Measurements from ENCODE around the gene PLSCR2. TPM values are rescaled to one million over a fixed set of nuclear protein-coding genes. Genes with fewer than 3 reads are reported as not detected.

Gene PLSCR2
- polyA plus RNA-seq, 3 donors = not detected

GRCh38 chr3:146496726-146497125 lies 27.4 kb upstream of the PLSCR2 start:
- peaks cover 0 to 2% (median 0%) of the 10 kb centered on the region in 3 donors for H3K27me3 Mint-ChIP-seq (ENCODE audit: low read depth in 3 of 3)
- H3K4me1 ChIP-seq (ENCODE audit: control insufficient read depth in 1 of 2, insufficient read depth in 2 of 2, low read length in 2 of 2) = no peaks in the 10 kb centered on the region
- H3K4me2 ChIP-seq (replicated peaks; ENCODE audit: extremely low read depth, low read length, poor library complexity, severe bottlenecking) = no peak overlapping the region
- H3K9me3 Mint-ChIP-seq = peaks cover 5 to 12% (median 8%) of the 10 kb centered on the region in 7 donors
- no peak overlapping the region for H3K4me3 Mint-ChIP-seq
- intact Hi-C loops (cut with micrococcal nuclease) = no loop called here
- H3K4me1 Mint-ChIP-seq = peaks cover 4% of the 10 kb centered on the region
- no peak overlapping the region for H3K4me3 ChIP-seq (replicated peaks in 1 of 3; ENCODE audit: low read depth in 2 of 3, low read length in 3 of 3)
- no peaks in the 10 kb centered on the region for H3K36me3 Mint-ChIP-seq
- H4K20me1 ChIP-seq (ENCODE audit: insufficient read depth, low read length) = no peaks in the 10 kb centered on the region
- no peak overlapping the region for H3K27ac Mint-ChIP-seq
- H3K79me2 ChIP-seq (ENCODE audit: insufficient read depth, low read length) = no peaks in the 10 kb centered on the region
- H3K9ac ChIP-seq (ENCODE audit: insufficient read depth, low read length, poor library complexity, severe bottlenecking) = no peak overlapping the region
- H2AFZ ChIP-seq (ENCODE audit: insufficient read depth, low read depth, low read length, poor library complexity, severe bottlenecking) = no peak overlapping the region
- H3K9me3 ChIP-seq (replicated peaks in 1 of 2; ENCODE audit: control insufficient read depth in 1 of 2, insufficient read depth in 1 of 2, low read length in 2 of 2) = peaks cover 0 to 8% of the 10 kb centered on the region in 2 donors
- DNase-seq = no peak
- no peaks in the 10 kb centered on the region for H3K27me3 ChIP-seq (ENCODE audit: control insufficient read depth in 2 of 2, insufficient read depth in 2 of 2, low read length in 2 of 2)
- no peak for TF ChIP-seq CTCF (IDR thresholded peaks at IDR 0.05)
- no peaks in the 10 kb centered on the region for H3K36me3 ChIP-seq (replicated peaks in 1 of 2; ENCODE audit: control insufficient read depth in 1 of 2, insufficient read depth in 2 of 2, low read length in 2 of 2)
- H3K27ac ChIP-seq (ENCODE audit: low read depth in 1 of 2, low read length in 2 of 2) = no peak overlapping the region
- no CpG with 5 or more reads among the region's 1 CpG for WGBS (ENCODE audit: insufficient coverage)

- Histone ChIP-seq H3K4me2 (replicated peaks; ENCODE audit: extremely low read depth, low read length, poor library complexity, severe bottlenecking) (no peak overlapping the region), H3K9me3 (replicated peaks in 1 of 2; ENCODE audit: control insufficient read depth in 1 of 2, insufficient read depth in 1 of 2, low read length in 2 of 2) (peaks cover 0 to 8% of the 10 kb centered on the region in 2 donors), H3K79me2 (ENCODE audit: insufficient read depth, low read length) (no peaks in the 10 kb centered on the region), H3K27me3 (ENCODE audit: control insufficient read depth in 2 of 2, insufficient read depth in 2 of 2, low read length in 2 of 2) (no peaks in the 10 kb centered on the region), H3K36me3 (replicated peaks in 1 of 2; ENCODE audit: control insufficient read depth in 1 of 2, insufficient read depth in 2 of 2, low read length in 2 of 2) (no peaks in the 10 kb centered on the region), H2AFZ (ENCODE audit: insufficient read depth, low read depth, low read length, poor library complexity, severe bottlenecking) (no peak overlapping the region), H3K4me1 (ENCODE audit: control insufficient read depth in 1 of 2, insufficient read depth in 2 of 2, low read length in 2 of 2) (no peaks in the 10 kb centered on the region), H3K9ac (ENCODE audit: insufficient read depth, low read length, poor library complexity, severe bottlenecking) (no peak overlapping the region), H4K20me1 (ENCODE audit: insufficient read depth, low read length) (no peaks in the 10 kb centered on the region), H3K4me3 (replicated peaks in 1 of 3; ENCODE audit: low read depth in 2 of 3, low read length in 3 of 3) (no peak overlapping the region), H3K27ac (ENCODE audit: low read depth in 1 of 2, low read length in 2 of 2) (no peak overlapping the region)
- H3K9me3 Mint-ChIP-seq = peaks cover 6 to 12% (median 8%) of the 10 kb centered on the region in 7 donors
- intact Hi-C loops (cut with micrococcal nuclease) = no loop called here
- H3K27me3 Mint-ChIP-seq (ENCODE audit: low read depth in 3 of 3) = peaks cover 0 to 2% (median 0%) of the 10 kb centered on the region in 3 donors
- peaks cover 4% of the 10 kb centered on the region for H3K4me1 Mint-ChIP-seq
- DNase-seq = no peak
- no CpG with 5 or more reads among the region's 1 CpG for WGBS (ENCODE audit: insufficient coverage)
- no peak overlapping the region for H3K27ac Mint-ChIP-seq
- no peak for TF ChIP-seq CTCF (IDR thresholded peaks at IDR 0.05)
- H3K36me3 Mint-ChIP-seq = no peaks in the 10 kb centered on the region
- H3K4me3 Mint-ChIP-seq = no peak overlapping the region
Observed at GRCh38 chr3:146496251-146496650, 26.9 kb upstream of the PLSCR2 start.

Measured in CD14-positive monocyte (primary cell).